ENCODE results near the gene AHCYL2. TPM values are rescaled to one million over a fixed set of nuclear protein-coding genes. Genes with fewer than 3 reads are reported as not detected.
A peak's percentile ranks its signal among the peaks of the same experiment; 100 is the strongest.

AHCYL2 gene
- polyA plus RNA-seq, 3 donors = 10.7 to 14.6 (median 12.1) TPM

DNA sequence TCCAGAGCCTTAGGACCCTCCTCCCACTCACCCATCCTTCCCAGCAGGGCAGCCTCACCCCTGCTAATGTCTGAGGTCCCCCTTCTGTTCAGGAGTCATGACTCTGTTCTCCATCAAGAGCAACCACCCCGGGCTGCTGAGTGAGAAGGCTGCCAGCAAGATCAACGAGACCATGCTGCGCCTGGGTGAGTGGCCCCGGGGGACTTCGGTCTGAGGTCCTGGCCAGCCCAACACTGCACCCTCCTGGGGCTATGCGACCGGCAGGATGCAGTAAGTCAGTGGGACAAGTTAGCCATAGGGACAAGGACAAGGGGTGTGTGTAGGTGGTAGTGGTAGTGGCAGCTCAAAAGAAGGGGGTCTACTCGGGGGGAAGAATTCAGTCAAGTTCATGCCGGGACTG lies 16.2 kb upstream of the AHCYL2 start:
- peaks cover 0 to 2% (median 0%) of the 10 kb centered on the region in 7 donors for H3K9me3 Mint-ChIP-seq

DNA sequence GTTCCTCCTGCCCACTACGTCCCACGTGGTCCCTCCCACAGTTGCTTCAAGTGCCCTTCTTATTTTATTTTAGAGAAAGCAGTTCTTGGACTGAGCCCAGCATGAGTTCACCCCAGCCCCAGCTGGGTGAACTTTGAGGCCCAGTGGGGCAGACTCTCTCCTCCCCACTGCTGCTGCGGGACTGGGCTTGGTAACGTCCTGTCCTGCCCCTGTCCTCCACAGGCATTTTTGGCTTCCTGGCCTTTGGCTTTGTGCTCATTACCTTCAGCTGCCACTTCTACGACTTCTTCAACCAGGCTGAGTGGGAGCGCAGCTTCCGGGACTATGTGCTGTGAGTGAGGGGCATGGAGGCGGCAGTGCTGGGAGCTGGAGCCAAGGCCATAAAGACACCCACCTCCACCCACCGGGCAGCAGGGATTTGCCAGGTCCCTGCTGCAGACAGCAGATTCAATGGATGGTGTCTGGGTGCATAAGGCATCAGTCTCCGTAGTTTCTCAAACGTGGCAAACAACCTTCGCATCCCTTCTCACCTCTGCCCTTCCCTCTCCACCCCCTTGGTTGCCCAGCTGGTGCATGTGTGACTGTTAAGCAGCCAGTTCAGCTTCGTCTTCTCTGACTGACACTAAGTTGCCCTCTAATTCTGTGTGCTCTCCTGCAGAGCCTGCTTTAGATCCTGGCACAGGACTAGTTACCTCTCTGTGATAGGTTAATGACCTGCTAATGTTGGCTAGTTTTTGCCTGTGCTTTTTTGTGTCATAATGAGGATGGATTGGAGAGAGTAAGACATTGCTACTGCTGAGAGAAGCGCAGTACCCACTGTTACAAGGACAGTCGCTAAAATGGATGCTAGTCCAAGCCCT lies 15.5 kb upstream of the AHCYL2 start:
- Histone ChIP-seq H3K9ac (ENCODE audit: insufficient read depth, low read length, poor library complexity, severe bottlenecking) (no peak overlapping the region), H3K27me3 (ENCODE audit: control insufficient read depth in 2 of 2, insufficient read depth in 2 of 2, low read length in 2 of 2) (no peaks in the 10 kb centered on the region), H3K36me3 (replicated peaks in 1 of 2; ENCODE audit: control insufficient read depth in 1 of 2, insufficient read depth in 2 of 2, low read length in 2 of 2) (no peaks in the 10 kb centered on the region), H3K4me3 (replicated peaks in 1 of 3; ENCODE audit: low read depth in 2 of 3, low read length in 3 of 3) (no peak overlapping the region), H3K9me3 (replicated peaks in 1 of 2; ENCODE audit: control insufficient read depth in 1 of 2, insufficient read depth in 1 of 2, low read length in 2 of 2) (no peaks in the 10 kb centered on the region), H4K20me1 (ENCODE audit: insufficient read depth, low read length) (no peaks in the 10 kb centered on the region), H3K4me1 (ENCODE audit: control insufficient read depth in 1 of 2, insufficient read depth in 2 of 2, low read length in 2 of 2) (no peaks in the 10 kb centered on the region), H3K79me2 (ENCODE audit: insufficient read depth, low read length) (no peaks in the 10 kb centered on the region), H2AFZ (ENCODE audit: insufficient read depth, low read depth, low read length, poor library complexity, severe bottlenecking) (no peak overlapping the region), H3K27ac (ENCODE audit: low read depth in 1 of 2, low read length in 2 of 2) (no peak overlapping the region), H3K4me2 (replicated peaks; ENCODE audit: extremely low read depth, low read length, poor library complexity, severe bottlenecking) (no peak overlapping the region)
- TF ChIP-seq CTCF (IDR thresholded peaks at IDR 0.05) = no peak
- whole genome bisulfite sequencing (ENCODE audit: insufficient coverage) = 100% methylated on average over 4 of the region's 15 CpGs
- DNase-seq = no peak
- intact Hi-C loops (cut with micrococcal nuclease) = loop anchor here in 1 of 2 donors (5.0 kb wide), 1 partner anchor 42 kb away; no protein-coding TSS in a partner anchor
- peak overlapping the region in 1 of 7 donors; percentile 28 for H3K27ac Mint-ChIP-seq
- H3K27me3 Mint-ChIP-seq (ENCODE audit: low read depth in 3 of 3) = peaks cover 3 to 15% (median 4%) of the 10 kb centered on the region in 3 donors
- H3K4me3 Mint-ChIP-seq = no peak overlapping the region
- peaks cover 9% of the 10 kb centered on the region for H3K4me1 Mint-ChIP-seq
- no peaks in the 10 kb centered on the region for H3K36me3 Mint-ChIP-seq
- H3K9me3 Mint-ChIP-seq = peaks cover 0 to 3% (median 0%) of the 10 kb centered on the region in 7 donors

More for the DNA sequence above, 16.2 kb upstream of the AHCYL2 start:
- Mint-ChIP-seq H3K27me3 (ENCODE audit: low read depth in 3 of 3) (peaks cover 0 to 13% (median 4%) of the 10 kb centered on the region in 3 donors), H3K27ac (no peak overlapping the region), H3K4me3 (no peak overlapping the region), H3K4me1 (peaks cover 4% of the 10 kb centered on the region), H3K36me3 (no peaks in the 10 kb centered on the region)
- no peaks in the 10 kb centered on the region for H3K4me1 ChIP-seq (ENCODE audit: control insufficient read depth in 1 of 2, insufficient read depth in 2 of 2, low read length in 2 of 2)
- no peaks in the 10 kb centered on the region for H3K36me3 ChIP-seq (replicated peaks in 1 of 2; ENCODE audit: control insufficient read depth in 1 of 2, insufficient read depth in 2 of 2, low read length in 2 of 2)
- no peaks in the 10 kb centered on the region for H3K9me3 ChIP-seq (replicated peaks in 1 of 2; ENCODE audit: control insufficient read depth in 1 of 2, insufficient read depth in 1 of 2, low read length in 2 of 2)
- no peaks in the 10 kb centered on the region for H3K27me3 ChIP-seq (ENCODE audit: control insufficient read depth in 2 of 2, insufficient read depth in 2 of 2, low read length in 2 of 2)
- no peaks in the 10 kb centered on the region for H3K79me2 ChIP-seq (ENCODE audit: insufficient read depth, low read length)
- H3K4me2 ChIP-seq (replicated peaks; ENCODE audit: extremely low read depth, low read length, poor library complexity, severe bottlenecking) = no peak overlapping the region
- no peak for TF ChIP-seq CTCF (IDR thresholded peaks at IDR 0.05)
- H3K4me3 ChIP-seq (replicated peaks in 1 of 3; ENCODE audit: low read depth in 2 of 3, low read length in 3 of 3) = no peak overlapping the region
- no peaks in the 10 kb centered on the region for H4K20me1 ChIP-seq (ENCODE audit: insufficient read depth, low read length)
- H2AFZ ChIP-seq (ENCODE audit: insufficient read depth, low read depth, low read length, poor library complexity, severe bottlenecking) = no peak overlapping the region
- intact Hi-C loops (cut with micrococcal nuclease) = loop anchor here in 1 of 2 donors (5.0 kb wide), 1 partner anchor 41 kb away; no protein-coding TSS in a partner anchor
- WGBS (ENCODE audit: insufficient coverage) = 95% methylated on average over 7 of the region's 9 CpGs
- H3K9ac ChIP-seq (ENCODE audit: insufficient read depth, low read length, poor library complexity, severe bottlenecking) = no peak overlapping the region
- no peak for DNase-seq
- no peak overlapping the region for H3K27ac ChIP-seq (ENCODE audit: low read depth in 1 of 2, low read length in 2 of 2)
